GM12865 (cell line): ENCODE measurements around the gene ATXN1.

ENCODE experiments used
- DNase-seq: peaks from one replicate; pipeline ENCODE4 v3.0.0; 2010; ENCODE audit warnings: low read depth
- H3K4me3 ChIP-seq: 2 replicates; pipeline ENCODE4 v1.5.1; 2011; ENCODE audit warnings: mild to moderate bottlenecking, low read depth, low read length, control low read depth
- TF ChIP-seq, protein P1 (sequence below): IDR thresholded peaks from 2 replicates; pipeline ENCODE4 v1.5.1; 2011; ENCODE audit warnings: low read length, control low read depth, low read depth, inconsistent platforms; ENCODE audit not compliant: insufficient read depth; ENCODE audit errors: missing control alignments

The ATXN1 gene

DNA sequence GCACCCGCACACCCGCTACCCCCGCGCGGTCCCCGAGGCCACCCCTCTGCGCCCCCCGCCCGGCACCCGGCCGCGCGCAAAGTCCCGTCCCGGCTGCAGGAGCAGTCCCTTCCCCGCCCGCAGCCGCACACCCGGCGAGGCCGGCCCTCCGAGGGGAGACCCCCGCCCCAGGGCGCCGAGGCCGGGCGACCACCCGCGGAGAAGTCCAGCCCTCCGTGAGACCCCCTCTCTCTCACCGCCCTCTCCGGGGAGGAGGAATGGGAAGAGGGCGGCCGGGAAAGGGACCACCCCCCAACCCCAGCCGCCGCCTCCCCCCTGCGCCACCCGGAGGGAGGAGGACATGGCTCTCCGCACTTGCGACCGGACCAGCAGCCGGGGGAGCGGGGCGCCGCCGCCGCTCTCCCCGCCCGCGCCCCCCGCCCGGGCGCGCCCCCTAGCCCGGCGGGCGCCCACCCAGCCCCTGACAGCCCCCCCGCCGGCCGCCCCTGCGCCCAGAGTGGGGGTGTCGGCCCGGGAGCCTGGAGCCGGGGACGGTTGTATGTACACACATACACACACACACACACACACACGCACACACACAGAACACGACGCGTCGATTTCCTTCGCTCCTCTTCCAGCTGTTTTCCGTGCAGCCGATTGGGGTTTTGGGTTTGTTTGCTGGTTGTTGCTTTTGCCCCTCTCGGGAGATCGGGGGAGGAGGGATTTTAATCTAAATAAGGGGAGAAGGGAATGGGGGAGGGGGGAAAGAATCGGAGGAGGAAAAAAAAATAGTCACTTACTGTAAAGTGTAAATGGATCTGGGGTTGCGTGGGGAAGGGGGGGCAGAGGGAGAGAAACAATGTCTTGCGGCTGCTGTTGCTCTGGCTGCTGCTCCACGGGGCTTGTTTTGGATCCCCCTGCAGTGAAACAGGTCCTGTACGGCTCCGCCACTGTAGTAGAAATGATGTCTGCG is at the start of gene ATXN1:
Gene ATXN1 (minus strand): TSS at position 945 of the 955 bp plus-strand sequence.
- H3K4me3 ChIP-seq: peak within 1 kb of the TSS; percentile 82
- TF ChIP-seq, protein P1, sequence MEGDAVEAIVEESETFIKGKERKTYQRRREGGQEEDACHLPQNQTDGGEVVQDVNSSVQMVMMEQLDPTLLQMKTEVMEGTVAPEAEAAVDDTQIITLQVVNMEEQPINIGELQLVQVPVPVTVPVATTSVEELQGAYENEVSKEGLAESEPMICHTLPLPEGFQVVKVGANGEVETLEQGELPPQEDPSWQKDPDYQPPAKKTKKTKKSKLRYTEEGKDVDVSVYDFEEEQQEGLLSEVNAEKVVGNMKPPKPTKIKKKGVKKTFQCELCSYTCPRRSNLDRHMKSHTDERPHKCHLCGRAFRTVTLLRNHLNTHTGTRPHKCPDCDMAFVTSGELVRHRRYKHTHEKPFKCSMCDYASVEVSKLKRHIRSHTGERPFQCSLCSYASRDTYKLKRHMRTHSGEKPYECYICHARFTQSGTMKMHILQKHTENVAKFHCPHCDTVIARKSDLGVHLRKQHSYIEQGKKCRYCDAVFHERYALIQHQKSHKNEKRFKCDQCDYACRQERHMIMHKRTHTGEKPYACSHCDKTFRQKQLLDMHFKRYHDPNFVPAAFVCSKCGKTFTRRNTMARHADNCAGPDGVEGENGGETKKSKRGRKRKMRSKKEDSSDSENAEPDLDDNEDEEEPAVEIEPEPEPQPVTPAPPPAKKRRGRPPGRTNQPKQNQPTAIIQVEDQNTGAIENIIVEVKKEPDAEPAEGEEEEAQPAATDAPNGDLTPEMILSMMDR: no peak
- DNase-seq: peak; percentile 32

- no peak overlapping the region for H3K4me3 ChIP-seq
- TF ChIP-seq, protein P1: no peak
- DNase-seq: peak; percentile 38
These were observed 49.2 kb upstream of the ATXN1 start for GRCh38 chr6:16810411-16810810.

DNA sequence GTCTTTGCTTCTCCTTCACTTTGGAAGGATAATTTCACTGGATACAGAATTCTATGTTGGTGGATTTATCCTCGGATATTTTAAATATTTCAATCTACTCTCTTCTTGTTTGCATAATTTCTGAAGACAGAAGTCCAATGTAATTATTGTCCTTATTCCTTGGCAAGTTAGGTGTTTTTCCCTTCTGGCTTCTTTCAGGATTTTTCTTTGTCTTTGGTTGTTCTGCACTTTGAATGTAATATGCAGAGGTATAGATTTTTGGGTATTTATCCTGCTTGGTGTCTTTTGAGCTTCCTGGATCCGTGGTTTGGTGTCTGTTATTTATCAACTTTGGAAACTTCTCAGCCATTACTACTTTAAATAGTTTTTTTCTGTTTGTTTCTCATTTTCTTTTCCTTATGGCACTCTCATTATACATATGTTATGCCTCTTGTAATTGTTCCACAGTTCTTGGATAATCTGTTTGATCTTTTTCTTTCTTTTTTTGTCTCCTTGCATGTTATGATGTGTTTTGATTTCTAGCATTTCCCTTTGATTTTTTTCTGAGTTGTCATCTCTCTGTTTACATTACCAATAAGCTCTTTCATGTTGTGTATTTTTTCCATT is 48.6 kb upstream of the ATXN1 start:
- DNase-seq: no peak
- TF ChIP-seq, protein P1: no peak
- H3K4me3 ChIP-seq: no peak overlapping the region

DNA sequence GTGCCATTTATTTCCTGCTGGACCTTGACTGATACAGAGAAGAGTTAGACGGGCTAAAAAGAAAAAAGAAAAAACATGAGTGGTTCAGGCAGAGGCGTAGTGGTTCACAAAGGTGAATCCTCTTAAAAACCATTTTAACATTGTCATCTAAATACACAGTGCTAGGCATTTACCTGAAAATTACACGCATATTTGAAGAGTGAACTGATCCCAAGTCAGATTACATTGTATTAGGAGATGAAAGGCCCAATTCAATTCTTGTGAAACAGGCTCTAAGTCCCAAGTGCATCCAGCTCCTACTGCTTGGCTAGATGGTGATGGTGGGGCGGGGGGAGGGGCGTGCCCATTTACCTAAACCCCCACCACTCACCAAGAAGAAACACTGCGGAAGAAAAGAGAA is 46.7 kb upstream of the ATXN1 start:
- no peak overlapping the region for H3K4me3 ChIP-seq
- TF ChIP-seq, protein P1: no peak
- no peak for DNase-seq

GRCh38 chr6:16806363-16806762 is 45.1 kb upstream of the ATXN1 start:
- no peak for DNase-seq
- no peak overlapping the region for H3K4me3 ChIP-seq
- TF ChIP-seq, protein P1: no peak

DNA sequence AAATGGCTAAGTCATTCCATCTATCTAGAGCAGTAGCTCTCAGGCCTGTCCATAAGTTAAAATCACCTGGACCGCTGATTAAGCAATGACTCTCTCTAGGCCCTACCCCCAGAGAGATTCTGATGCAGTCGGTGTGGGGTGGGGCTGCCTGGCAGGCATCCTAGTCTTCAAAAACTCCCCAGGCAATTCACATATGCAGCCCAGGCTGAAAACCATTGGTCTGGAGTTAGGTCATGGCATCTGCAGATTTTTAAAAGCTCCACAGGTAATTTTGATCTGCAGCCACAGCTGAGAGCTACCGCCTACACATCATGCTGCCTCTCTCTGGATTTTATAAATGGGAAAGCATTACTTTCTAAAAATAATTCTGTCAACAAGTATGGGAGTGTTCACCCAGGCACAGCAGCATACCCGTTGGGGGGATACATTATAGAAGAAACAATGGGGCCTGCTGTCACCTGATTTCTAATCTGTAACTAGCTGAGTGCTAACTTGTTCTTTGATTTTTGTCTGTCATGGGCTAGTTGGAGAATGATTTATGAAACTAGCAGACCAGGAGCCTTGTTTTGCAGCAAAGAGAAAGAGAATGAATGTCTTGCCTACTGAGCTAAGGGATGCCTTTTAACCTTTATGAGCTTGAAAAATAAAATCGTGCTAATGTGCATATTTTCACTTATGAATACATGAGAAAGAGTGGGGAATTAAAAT is 44.1 kb upstream of the ATXN1 start:
- no peak overlapping the region for H3K4me3 ChIP-seq
- TF ChIP-seq, protein P1: no peak
- DNase-seq: no peak
